HG02884 (cell line): ENCODE measurements around the gene SFXN4.
A peak's percentile ranks its signal among the peaks of the same experiment; 100 is the strongest.
"Not testable (repeated sequence)": the region's sequence is repeated elsewhere in the genome, so short reads cannot be mapped to it uniquely, and the experiment has no call there.

ENCODE experiments used
- ATAC-seq: cut with Tn5 transposase; IDR thresholded peaks from one replicate; pipeline ENCODE4 v1.9.1; 2021; ENCODE audit warnings: mild to moderate bottlenecking, moderate library complexity; ENCODE audit not compliant: unreplicated experiment

SFXN4 gene

DNA sequence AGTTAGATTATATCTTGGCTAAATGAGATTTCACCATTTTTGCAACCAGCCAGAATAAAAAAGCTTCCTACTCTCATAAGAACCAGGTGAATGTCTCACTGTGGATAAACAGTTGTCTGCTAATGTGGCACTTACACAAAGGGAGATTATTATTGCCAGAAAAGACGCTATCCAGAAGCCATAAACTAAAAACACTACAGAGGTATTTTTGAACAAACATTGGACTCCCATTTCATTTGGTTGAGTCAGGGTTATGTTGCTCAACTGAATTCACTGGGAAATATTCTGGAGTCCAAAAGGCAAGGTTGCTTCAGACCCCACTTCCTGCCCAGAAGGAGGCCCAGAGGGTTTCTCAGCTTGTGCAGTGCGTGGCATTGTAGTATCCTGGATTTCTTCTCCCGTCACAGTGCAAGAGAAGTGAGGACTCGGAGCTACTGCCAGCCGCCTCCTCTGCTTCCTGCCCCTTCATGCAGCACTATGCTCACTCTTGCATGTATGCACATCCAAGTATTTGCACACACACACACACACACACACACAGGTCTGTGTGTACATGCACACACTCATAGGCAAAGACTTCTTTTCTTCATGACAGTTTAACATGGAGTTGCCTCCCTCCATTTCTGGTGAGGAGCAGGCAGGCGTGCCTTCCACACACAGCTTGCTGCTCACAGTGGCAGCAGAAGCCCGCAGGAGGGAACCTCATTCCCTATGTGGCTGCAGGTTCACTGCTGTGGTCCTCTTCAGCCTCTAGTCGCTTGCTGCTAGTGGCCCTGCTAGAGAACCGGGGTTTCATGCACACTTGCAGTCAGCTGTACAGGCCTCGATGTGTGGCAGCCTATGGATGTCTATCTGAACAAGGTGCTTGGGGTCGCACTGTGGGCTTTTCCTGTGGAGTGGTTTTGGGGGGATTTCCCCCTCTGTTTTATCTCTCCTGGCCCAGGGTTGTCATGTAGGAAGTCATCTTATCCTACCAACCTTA lies 51.5 kb downstream of the SFXN4 start:
- ATAC-seq: no peak

DNA sequence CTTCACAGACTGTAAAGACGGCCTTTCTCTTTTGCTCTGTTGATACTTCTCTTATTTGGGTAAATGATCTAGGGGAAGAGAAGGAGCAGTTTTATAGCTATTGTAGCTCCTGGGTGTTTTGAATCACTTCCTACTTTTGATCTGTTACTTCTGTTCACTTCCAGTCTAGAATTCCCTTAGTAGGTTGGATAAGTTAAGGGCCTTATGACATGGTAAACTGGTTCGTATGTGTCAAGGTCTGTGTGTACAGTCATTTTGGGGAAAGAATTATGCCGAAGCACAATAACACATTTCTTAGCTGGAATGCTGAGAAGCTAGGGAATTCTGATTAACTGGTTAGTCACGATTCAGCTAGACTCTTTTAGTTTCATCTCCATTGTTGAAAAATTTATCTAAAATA lies 53.5 kb downstream of the SFXN4 start:
- ATAC-seq: no peak

DNA sequence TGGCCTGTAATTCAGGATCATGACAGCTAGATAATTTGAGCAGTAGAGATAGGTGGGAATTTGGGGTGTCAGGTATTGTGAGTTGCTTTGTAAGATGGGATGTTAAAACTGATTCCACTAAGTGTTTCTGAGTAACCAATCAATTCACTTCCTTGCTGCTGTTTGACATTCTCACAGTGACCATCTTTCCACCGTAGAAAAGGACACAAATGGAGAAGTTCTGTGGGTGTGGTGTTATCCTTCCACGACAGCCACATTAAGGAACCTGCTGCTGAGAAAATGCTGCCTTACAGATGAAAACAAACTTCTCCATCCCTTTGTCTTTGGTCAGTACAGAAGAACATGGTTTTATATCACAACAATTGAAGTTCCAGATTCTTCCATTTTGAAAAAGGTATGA lies 57.7 kb downstream of the SFXN4 start:
- not testable (repeated sequence) for ATAC-seq

DNA sequence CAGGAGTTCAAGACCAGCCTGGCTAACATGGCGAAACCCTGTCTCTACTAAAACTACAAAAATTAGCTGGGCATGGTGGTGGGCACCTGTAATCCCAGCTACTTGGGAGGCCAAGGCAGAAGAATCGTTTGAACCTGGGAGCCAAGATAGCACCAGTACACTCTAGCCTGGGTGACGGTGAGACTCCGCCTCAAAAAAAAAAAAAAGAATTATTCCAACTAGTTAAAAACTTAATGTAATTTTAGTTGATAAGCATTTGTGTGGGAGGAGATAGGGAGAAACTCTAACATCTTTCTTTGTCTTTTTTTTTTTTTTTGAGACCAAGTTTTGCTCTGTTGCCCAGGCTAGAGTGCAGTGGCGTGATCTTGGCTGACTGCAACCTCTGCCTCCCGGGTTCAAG lies 58.4 kb downstream of the SFXN4 start:
- ATAC-seq: not testable (repeated sequence)

DNA sequence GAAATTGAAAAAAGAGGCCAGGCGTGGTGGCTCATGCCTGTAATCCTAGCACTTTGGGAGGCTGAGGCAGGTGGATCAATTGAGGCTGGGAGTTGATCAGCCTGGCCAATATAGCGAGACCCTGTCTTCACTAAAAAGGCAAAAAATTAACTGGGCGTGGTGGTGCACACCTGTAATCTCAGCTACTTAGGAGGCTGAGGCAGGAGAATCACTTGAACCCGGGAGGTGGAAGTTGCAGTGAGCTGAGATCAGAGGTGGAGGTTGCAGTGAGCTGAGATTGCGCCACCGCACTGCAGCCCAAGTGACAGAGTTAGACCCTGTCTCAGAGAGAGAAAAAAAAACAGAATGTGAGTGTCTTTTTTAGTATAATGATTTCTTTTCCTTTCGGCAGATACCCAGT lies 59.6 kb downstream of the SFXN4 start:
- not testable (repeated sequence) for ATAC-seq

DNA sequence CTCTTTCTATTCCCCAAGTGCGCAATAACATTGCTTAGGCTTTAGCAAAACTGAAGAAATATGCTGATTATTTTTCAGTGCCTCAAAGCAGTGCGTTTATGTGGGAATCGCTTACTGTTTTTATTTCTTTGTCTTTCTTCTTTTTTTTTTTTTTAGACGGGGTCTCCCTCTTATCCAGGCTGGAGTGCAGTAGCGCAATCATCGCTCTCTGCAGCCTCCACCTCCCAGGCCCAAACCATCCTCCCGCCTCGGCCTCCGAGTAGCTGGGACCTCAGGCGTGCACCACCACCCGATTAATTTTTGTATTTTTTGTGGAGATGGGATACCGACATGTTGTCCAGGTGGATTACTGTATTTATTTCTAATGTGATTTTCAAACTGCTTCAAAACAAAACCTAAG lies 60.4 kb downstream of the SFXN4 start:
- no peak for ATAC-seq

DNA sequence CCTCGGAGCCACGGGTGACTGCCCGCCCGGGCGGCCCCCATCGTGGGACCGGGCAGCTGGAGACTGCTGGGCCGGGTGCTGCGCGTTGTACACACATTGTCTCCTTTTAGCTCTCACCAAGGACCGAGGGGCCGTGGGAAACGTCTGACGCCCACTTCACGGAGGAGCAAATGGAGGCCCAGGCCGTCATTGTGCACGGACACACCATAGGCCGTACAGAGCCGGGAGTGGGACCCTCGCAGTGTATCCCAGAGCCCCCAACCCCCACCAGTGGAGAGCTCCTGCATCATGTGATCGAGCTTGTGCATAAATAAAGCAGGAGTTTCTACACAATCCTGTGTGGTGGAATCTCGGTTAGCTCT lies 60.9 kb downstream of the SFXN4 start:
- ATAC-seq: no peak

DNA sequence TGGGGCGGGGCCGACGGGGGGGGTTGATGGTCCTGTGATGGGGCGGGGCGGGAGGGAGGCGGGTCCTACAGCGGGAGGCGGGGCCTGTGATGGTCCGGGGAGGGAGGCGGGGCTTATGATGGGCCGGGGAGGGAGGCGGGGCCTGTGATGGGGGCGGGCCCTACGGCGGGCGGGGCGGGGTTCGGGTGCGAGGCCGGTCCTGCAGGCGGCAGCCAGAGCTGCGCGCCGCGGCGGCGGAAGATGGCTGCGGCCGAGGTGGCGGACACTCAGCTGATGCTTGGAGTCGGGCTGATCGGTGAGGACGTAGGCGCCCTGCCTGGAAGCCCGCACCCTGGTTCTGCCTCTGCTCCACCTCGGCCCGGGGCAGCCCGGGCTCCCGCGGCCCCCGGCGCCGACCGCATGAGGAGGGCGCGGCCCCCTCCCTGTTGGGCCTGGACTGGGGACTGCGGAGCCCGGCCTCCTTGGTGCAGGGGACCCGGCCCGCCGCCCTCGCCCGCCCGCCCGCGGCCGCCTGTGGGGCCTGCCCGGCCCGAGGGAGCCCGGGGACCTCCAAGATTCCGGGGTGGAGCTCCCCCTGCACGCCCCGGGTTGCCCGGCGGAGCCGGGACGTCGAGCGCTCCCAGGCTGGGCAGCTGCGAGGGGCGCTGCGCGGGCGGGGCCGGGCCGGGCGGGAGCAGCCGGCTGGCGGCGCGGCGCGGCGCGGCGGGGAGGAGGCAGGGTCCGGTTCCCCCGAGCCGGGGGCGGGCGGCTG lies 61.4 kb downstream of the SFXN4 start, which contains the start of gene DENND10:
DENND10 (plus strand) TSS at position 211 of the 751 bp plus-strand sequence; CDS start at position 241, 30 bp downstream.
- ATAC-seq: peak; percentile 68

DNA sequence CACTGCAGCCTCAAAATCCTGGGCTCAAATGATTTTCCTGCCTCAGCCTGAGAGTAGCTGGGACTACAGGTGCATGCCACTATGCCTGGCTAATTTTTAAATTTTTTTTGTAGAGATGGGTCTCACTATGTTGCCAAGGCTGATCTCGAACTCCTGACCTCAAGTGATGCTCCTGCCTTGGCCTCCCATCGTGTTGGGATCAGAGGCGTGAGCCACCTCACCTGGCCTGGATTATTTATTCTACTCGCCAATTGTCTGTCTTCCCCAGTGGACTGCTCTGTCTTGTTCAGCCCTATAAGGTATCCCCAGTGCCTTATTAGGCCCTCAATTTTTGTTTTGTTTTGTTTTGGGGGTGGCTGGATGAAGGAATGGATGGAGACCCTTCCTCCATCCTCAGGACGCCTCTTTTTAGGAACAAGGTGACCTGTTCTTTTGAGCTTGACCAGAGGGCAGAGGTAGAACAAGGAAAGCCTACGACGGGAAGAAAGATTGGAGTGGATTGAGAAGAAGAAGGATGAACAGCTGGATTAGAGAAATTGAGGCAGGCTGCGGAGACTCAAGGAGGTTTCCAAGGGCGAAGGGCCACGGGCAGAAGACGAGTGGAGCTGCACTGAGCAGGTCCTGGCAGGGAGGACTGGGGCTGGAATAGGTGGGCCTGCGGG lies 62.1 kb downstream of the SFXN4 start:
- ATAC-seq: no peak

DNA sequence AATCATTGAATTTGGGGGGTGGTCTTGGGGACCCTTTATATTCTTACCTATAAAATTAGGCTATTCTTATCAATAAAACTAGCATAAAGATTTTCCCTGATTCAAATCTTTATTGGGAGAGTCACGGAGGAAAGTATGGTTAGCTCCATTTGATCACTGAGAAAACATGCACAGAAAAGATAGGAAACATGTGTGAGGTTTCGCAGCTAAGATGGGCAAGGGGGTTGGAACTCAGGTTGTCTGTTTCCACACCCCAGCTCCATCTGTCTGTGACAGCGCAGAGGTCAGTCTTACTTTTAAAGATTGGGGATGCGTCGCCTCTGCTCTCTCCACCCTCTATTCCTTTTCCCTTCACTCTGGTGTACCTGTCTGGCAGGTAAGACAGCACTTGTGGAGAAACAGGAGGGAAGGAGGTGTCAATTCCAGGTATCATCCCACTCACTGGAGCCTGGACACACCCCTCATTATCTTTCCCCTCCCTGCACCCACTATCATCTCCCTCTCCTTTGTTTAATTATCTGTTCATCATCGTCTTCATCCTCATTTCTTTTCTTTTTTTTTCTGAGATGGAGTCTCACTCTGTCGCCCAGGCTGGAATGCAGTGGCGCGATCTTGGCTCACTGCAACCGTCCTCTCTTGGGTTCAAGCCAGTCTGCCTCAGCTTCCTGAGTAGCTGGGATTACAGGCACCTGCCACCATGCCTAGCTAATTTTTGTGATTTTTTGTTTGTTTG lies 64.0 kb downstream of the SFXN4 start:
- no peak for ATAC-seq

DNA sequence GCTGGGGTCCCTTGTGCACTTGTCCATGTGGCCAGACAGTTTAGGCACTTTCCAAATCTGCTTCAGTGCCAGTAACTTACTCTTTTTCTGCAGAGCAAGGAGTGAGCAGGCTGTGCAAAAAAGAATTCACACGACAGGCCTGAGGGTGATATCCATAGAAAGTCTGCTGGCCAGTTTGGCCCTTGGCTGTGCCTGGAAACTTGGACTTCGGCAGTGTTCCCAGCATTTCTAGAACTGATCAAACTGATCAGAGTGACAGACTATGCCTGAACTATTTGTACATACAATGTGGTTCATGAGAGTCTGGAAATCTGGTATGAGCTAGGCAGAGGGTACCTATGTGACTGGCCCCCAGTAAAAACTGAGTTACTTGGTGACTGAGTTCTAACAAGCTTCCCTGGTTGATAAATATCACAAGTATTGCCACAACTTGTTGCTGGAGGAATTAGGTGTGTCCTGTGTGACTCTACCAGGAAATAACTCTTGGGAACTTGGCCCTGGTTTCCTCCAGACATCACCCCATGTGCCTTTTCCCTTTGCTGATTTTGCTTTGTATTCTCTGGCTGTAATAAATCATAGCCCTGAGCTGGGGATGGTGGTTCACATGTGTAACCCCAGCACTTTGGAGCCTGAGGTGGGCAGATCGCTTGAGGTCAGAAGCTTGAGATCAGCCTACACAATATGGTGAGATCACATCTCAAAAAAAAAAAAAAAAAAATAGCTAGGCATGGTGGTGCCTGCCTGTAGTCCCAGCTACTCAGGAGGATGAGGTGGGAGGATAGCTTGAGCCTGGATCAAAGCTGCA lies 64.9 kb downstream of the SFXN4 start:
- no peak for ATAC-seq

DNA sequence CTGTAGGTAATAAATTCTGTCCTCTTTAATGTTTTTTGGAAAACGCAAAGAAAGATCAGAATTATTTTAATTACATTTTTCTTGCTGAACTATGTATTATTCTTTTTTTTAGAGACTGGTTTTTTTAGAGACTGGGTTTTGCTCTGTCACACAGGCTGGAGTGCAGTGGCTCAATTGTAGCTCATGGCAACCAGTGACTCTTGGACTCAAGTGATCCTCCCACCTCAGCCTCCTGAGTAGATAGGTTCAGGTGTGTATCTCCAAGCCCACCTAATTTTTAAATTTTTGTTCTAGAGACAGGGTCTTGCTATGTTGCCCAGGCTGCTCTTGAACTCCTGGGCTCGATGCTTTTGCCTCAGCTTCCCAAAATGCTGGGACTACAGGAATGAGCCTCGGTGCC lies 66.9 kb downstream of the SFXN4 start:
- ATAC-seq: no peak

DNA sequence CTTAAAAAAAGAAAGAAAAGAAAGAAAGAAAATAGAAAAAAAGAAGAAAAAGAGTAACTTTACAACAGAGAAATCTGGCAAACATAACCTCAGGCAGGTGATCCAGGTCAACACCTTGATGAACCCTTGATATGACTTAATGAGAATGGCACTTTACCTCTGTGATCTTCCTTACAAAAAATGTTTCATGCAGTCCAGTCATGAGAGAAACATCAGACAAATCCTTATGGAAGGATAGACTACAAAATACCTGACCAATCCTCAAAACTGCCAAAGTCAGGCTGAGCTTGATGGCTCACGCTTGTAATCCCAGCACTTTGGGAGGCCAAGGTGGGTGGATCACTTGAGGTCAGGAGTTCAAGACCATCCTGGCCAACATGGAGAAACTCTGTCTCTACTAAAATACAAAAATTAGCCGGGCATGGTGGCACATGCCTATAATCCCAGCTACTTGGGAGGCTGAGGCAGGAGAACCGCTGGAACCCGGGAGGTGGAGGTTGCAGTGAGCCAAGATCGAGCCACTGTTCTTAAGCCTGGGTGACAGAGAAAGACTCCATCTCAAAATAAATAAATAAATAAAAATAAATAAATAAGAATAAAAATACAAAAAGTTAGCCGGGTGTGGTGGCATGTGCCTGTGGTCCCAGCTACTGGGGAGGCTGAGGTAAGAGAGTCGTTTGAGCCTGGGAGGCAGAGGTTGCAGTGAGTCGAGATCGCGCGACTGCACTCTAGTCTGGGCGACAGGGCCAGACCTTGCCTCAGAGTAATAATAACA lies 68.7 kb downstream of the SFXN4 start:
- ATAC-seq: not testable (repeated sequence)

DNA sequence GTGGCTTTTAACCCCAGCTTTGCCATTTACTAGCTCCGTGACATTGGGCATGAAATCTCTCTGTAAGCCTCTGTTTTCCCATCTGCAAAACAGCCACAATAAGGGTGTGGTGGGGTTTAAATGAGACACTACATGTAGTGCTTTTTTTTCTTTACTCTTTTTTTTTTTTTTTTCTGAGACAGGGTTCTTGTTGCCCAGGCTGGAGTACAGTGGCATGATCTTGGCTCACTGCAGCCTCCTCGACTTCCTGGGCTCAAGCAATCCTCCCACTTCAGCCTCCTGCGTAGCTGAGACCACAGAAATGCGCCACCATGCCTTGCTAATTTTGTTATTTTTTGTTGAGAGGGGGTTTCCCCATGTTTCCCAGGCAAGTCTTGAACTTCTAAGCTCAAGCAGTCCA lies 69.9 kb downstream of the SFXN4 start:
- no peak for ATAC-seq

DNA sequence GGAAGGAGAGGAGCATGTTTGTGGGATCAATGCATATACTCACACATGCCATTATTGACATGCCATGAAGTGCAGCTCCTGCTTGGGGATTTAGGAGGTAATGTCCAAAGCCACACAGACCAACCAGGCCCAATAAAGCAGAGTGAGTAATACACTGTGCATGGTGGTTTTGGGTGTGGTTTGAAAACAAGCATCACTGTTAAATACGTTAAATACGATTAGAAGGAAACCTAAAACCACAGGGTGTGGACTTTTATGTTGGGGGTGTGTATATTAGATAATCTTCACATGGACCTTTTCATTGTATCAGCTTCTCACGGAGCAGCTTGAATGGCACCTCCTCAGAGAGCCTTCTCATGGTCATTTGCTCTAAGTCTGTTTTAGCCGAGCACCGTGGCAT lies 74.5 kb downstream of the SFXN4 start:
- ATAC-seq: no peak
